K562 (cell line): ENCODE results near the gene IRGQ. TPM values are rescaled to one million over a fixed set of nuclear protein-coding genes. Genes with fewer than 3 reads are reported as not detected.

ENCODE experiments used
- ATAC-seq: fragments of 200-7000 bp; cut with Tn5 transposase; 3 replicates; pipeline ENCODE4 v1.9.1; 2020; ENCODE audit warnings: moderate library complexity
- BruUV-seq: library from RNA; stranded (reverse); fragments of 400-500 nt; replicated peaks from 2 replicates; lab custom pipeline; 2021; lab: Mats Ljungman, UMichigan
- CTCF ChIA-PET: fragments of 300-600 bp; formaldehyde crosslinking; extraction: SDS; loops from one replicate; lab custom pipeline; 2021; ENCODE audit warnings: low intra/inter-chr PET ratio; lab: Yijun Ruan, JAX
- POLR2A ChIA-PET: fragments of 300-600, 350-650 bp; sonication (Branson Sonifier 250); formaldehyde crosslinking; extraction: SDS; loops from one replicate; lab custom pipeline; 2021; ENCODE audit warnings: antibody characterized with exemption, inconsistent platforms; lab: Yijun Ruan, JAX
- DNase-seq, 4 experiments: peaks; one replicate each; pipeline versions ENCODE4 v3.0.0 to v3.0.0-alpha.2; 2011 to 2018; ENCODE audit warnings: low spot score in 3 of 4, mixed read lengths in 3 of 4; ENCODE audit errors: extremely low read depth in 1 of 4
- FAIRE-seq: peaks from 2 replicates; lab custom pipeline; 2011; peaks lifted over from hg19 to GRCh38; lab: Jason Lieb, UNC
- H2AFZ ChIP-seq: 2 replicates; pipeline ENCODE4 v1.6.0; 2011; ENCODE audit warnings: low read depth, low read length, control low read depth, inconsistent platforms
- H3K27ac ChIP-seq: fragments of 200-600 bp; 3 replicates; pipeline ENCODE4 v1.8.0; 2011; ENCODE audit warnings: low read depth, mild to moderate bottlenecking, control low read depth, inconsistent platforms, low read length, moderate library complexity, mixed read lengths; ENCODE audit errors: extremely low read depth
- H3K27me3 ChIP-seq, 2 experiments: fragments of 300-600 bp in 1 of 2; 2 replicates in 1 of 2; 3 replicates in 1 of 2; pipeline versions ENCODE4 v1.6.0 to v1.8.0; 2011; ENCODE audit warnings: inconsistent platforms in 2 of 2, low read length in 2 of 2, mild to moderate bottlenecking in 1 of 2, mixed read lengths in 1 of 2, moderate library complexity in 1 of 2; ENCODE audit not compliant: control insufficient read depth in 2 of 2, insufficient read depth in 2 of 2
- H3K36me3 ChIP-seq: fragments of 300-600 bp; 3 replicates; pipeline ENCODE4 v1.8.0; 2011; ENCODE audit warnings: mild to moderate bottlenecking, low read length, inconsistent platforms; ENCODE audit not compliant: control insufficient read depth, insufficient read depth
- H3K4me1 ChIP-seq, 2 experiments: fragments of 200-600 bp in 1 of 2; replicated peaks in 1 of 2; 2 replicates in 1 of 2; 3 replicates in 1 of 2; pipeline versions ENCODE4 v1.5.1 to v1.8.0; 2011; ENCODE audit warnings: inconsistent platforms in 2 of 2, low read length in 2 of 2, mild to moderate bottlenecking in 1 of 2, mixed read lengths in 1 of 2, moderate library complexity in 1 of 2; ENCODE audit not compliant: control insufficient read depth in 2 of 2, insufficient read depth in 2 of 2
- H3K4me2 ChIP-seq: 2 replicates; pipeline ENCODE4 v1.6.1; 2011; ENCODE audit warnings: low read length, control low read depth, inconsistent platforms, mixed read lengths; ENCODE audit not compliant: insufficient read depth
- H3K4me3 ChIP-seq: fragments of 200-600 bp; sonication (generic), shearing (Covaris generic); 2 replicates; pipeline ENCODE4 v1.5.1; 2016; ENCODE audit warnings: control low read depth, inconsistent platforms
- H3K79me2 ChIP-seq: fragments of 200-600 bp; 3 replicates; pipeline ENCODE4 v1.8.0; 2011; ENCODE audit warnings: low read length, inconsistent platforms; ENCODE audit not compliant: control insufficient read depth, insufficient read depth
- H3K9ac ChIP-seq, 2 experiments: 2 replicates each; pipeline versions ENCODE4 v1.6.0 to v1.6.1; 2011; ENCODE audit warnings: low read depth in 2 of 2, low read length in 2 of 2, control low read depth in 1 of 2, inconsistent platforms in 1 of 2, mild to moderate bottlenecking in 1 of 2, mixed read lengths in 1 of 2; ENCODE audit not compliant: insufficient read depth in 1 of 2
- H3K9me1 ChIP-seq: one replicate; pipeline ENCODE4 v1.6.0; 2011; ENCODE audit warnings: inconsistent platforms, mild to moderate bottlenecking, low read length, moderate library complexity; ENCODE audit not compliant: control insufficient read depth, insufficient read depth
- H3K9me3 ChIP-seq: replicated peaks from 2 replicates; pipeline ENCODE4 v1.5.1; 2011; ENCODE audit warnings: low read depth, low read length, inconsistent platforms; ENCODE audit not compliant: control insufficient read depth, insufficient read depth
- H4K20me1 ChIP-seq: replicated peaks from 2 replicates; pipeline ENCODE4 v1.6.1; 2011; ENCODE audit warnings: low read length, inconsistent platforms, mixed read lengths; ENCODE audit not compliant: control insufficient read depth, insufficient read depth
- ARID1B ChIP-seq: fragments of 450-650 bp; IDR thresholded peaks from 2 replicates; pipeline ENCODE4 v1.6.1; 2016; ENCODE audit warnings: antibody characterized with exemption, mild to moderate bottlenecking, inconsistent platforms
- ATF3 ChIP-seq, 2 experiments: fragments of 450-650 bp in 1 of 2; sonication (generic) in 1 of 2; formaldehyde crosslinking in 1 of 2; IDR thresholded peaks in 1 of 2; conservative IDR thresholded peaks in 1 of 2; 2 replicates each; pipeline versions ENCODE4 v1.6.1 to v1.8.1; 2016 to 2023; ENCODE audit warnings: mild to moderate bottlenecking in 2 of 2, moderate library complexity in 2 of 2, inconsistent platforms in 1 of 2, missing genetic modification reagents in 1 of 2
- EGR1 ChIP-seq: fragments of 450-650 bp; conservative IDR thresholded peaks from 2 replicates; pipeline ENCODE4 v1.6.1; 2017; ENCODE audit warnings: mild to moderate bottlenecking
- NFE2 ChIP-seq: IDR thresholded peaks from 2 replicates; pipeline ENCODE4 v1.6.1; 2014; ENCODE audit warnings: antibody characterized with exemption, low read depth
- ZNF318 ChIP-seq, 2 experiments: fragments of 450-650 bp; IDR thresholded peaks; 2 replicates each; pipeline ENCODE4 v1.6.1; 2016; ENCODE audit warnings: mild to moderate bottlenecking in 2 of 2, borderline replicate concordance in 1 of 2, low read depth in 1 of 2, moderate library complexity in 1 of 2
- WGBS: fragments of 100-300 bp; shearing (Covaris generic); methylation state at CpG from one replicate; pipeline ENCODE4 v1.1.6; 2016; ENCODE audit warnings: low coverage, mixed read lengths; ENCODE audit not compliant: insufficient coverage; ENCODE audit errors: missing lambda C conversion rate; 5-methylcytosine and 5-hydroxymethylcytosine counted together
- in situ Hi-C: fragments of 300-500 bp; cut with MboI; formaldehyde crosslinking; loops from 4 replicates; pipeline ENCODE4 v1.15.0; 2018; ENCODE audit warnings: inconsistent platforms, mixed read lengths
- intact Hi-C: fragments of 100-400 bp; cut with micrococcal nuclease; formaldehyde crosslinking; loops from 2 replicates; pipeline ENCODE4 v1.14.2; 2022
- polyA plus RNA-seq, 8 experiments: library from polyadenylated mRNA; depleted of rRNA in 4 of 8; stranded (reverse) in 5 of 8; unstranded in 3 of 8; fragments of >200 nt; fragmentation: Nextera tagmentation in 2 of 8; fragmentation: Illumina TruSeq in 1 of 8; extraction: Ambion mirVana in 2 of 8; extraction: Trizol in 1 of 8; gene quantifications; 2 replicates each; pipeline versions ENCODE4 v1.2.1 to v1.2.3, GENCODE V29; 2011 to 2014; ENCODE audit warnings: inconsistent platforms in 1 of 8, missing spikeins in 1 of 8
- total RNA-seq, 7 experiments: library from RNA; depleted of rRNA in 6 of 7; stranded (reverse); fragments of >200 nt in 6 of 7; fragmentation: Illumina TruSeq in 2 of 7; extraction: Trizol in 2 of 7; gene quantifications; 2 replicates each; pipeline versions ENCODE4 v1.2.1 to v1.2.3, GENCODE V29; 2011 to 2021; ENCODE audit warnings: low replicate concordance in 1 of 7
- TF ChIP-seq, protein P1 (sequence below): fragments of 450-650 bp; IDR thresholded peaks from 2 replicates; pipeline ENCODE4 v1.6.1; 2018; ENCODE audit not compliant: partially characterized antibody

Gene IRGQ
- total and polyA plus RNA-seq, 9 of the 15 experiments (the other 6 are each of a cell fraction or from before 2014, with no cell fraction given), result 3.5 to 19.2 (median 7.9) TPM

GRCh38 chr19:43636121-43636683, 40.3 kb upstream of the IRGQ start:
- BruUV-seq, result no TSS peak
- Histone ChIP-seq H3K9ac (peak overlapping the region in 1 of 2 experiments; percentile 37; a peak in 2 of 4 replicates), H3K4me2 (no peak overlapping the region), H3K9me1 (no peaks in the 10 kb centered on the region), H3K4me1 (peaks cover 18 to 34% of the 10 kb centered on the region in 2 experiments; a peak in 4 of 5 replicates), H3K36me3 (no peaks in the 10 kb centered on the region), H3K27me3 (peaks cover 9% of the 10 kb centered on the region in 2 experiments), H3K79me2 (no peaks in the 10 kb centered on the region), H3K27ac (no peak overlapping the region), H3K9me3 (no peaks in the 10 kb centered on the region), H3K4me3 (no peak overlapping the region), H2AFZ (no peak overlapping the region), H4K20me1 (no peaks in the 10 kb centered on the region)
- FAIRE-seq (no peak), DNase-seq (peak in 1 of 4 experiments; percentile 27), ATAC-seq (no peak)
- intact Hi-C loops (no loop called here), in situ Hi-C loops (no loop called here)
- CTCF ChIA-PET, result no interaction called here
- POLR2A ChIA-PET, result interaction anchor here (0.6 kb wide), 1 partner anchor 176 kb away, joined by 3 read pairs; no protein-coding TSS in a partner anchor
- 55% methylated on average over 11 of the region's 14 CpGs for WGBS
- TF ChIP-seq ATF3 (IDR thresholded peaks at IDR 0.05) (0 out of 2 replicates have a peak, but pooled peaks have one; percentile 18), ATF3 (CRISPR knock-in tag; conservative IDR thresholded peaks at IDR 0.05) (no peak), EGR1 (peak; percentile 75), ZNF318 (IDR thresholded peaks at IDR 0.05; ENCODE audit: borderline replicate concordance in 1 of 2, low read depth in 1 of 2) (no peak), ARID1B (no peak), NFE2 (peak; percentile 43; the same call in 1 of the 2 replicates)
- TF ChIP-seq, protein P1, sequence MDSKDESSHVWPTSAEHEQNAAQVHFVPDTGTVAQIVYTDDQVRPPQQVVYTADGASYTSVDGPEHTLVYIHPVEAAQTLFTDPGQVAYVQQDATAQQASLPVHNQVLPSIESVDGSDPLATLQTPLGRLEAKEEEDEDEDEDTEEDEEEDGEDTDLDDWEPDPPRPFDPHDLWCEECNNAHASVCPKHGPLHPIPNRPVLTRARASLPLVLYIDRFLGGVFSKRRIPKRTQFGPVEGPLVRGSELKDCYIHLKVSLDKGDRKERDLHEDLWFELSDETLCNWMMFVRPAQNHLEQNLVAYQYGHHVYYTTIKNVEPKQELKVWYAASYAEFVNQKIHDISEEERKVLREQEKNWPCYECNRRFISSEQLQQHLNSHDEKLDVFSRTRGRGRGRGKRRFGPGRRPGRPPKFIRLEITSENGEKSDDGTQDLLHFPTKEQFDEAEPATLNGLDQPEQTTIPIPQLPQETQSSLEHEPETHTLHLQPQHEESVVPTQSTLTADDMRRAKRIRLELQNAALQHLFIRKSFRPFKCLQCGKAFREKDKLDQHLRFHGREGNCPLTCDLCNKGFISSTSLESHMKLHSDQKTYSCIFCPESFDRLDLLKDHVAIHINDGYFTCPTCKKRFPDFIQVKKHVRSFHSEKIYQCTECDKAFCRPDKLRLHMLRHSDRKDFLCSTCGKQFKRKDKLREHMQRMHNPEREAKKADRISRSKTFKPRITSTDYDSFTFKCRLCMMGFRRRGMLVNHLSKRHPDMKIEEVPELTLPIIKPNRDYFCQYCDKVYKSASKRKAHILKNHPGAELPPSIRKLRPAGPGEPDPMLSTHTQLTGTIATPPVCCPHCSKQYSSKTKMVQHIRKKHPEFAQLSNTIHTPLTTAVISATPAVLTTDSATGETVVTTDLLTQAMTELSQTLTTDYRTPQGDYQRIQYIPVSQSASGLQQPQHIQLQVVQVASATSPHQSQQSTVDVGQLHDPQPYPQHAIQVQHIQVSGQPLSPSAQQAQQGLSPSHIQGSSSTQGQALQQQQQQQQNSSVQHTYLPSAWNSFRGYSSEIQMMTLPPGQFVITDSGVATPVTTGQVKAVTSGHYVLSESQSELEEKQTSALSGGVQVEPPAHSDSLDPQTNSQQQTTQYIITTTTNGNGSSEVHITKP, result no peak
